GM13976 (cell line): Measurements from ENCODE around the gene C1QC.

Experiments
- DNase-seq: peaks from one replicate; pipeline ENCODE4 v3.0.0; 2012; ENCODE audit warnings: low spot score
- in situ Hi-C: fragments of 300-500 bp; cut with MboI; formaldehyde crosslinking; loops from one replicate; pipeline ENCODE4 v1.12.0; 2022; ENCODE audit warnings: low sequenced_read_pairs, mixed read lengths, inconsistent platforms; ENCODE audit not compliant: unreplicated experiment
- TF ChIP-seq, protein P1 (sequence below): IDR thresholded peaks from 2 replicates; pipeline ENCODE4 v1.5.1; 2012; ENCODE audit warnings: borderline replicate concordance, mild to moderate bottlenecking; ENCODE audit not compliant: insufficient read depth; ENCODE audit errors: extremely low read depth, missing control alignments, control extremely low read depth

The C1QC gene

DNA sequence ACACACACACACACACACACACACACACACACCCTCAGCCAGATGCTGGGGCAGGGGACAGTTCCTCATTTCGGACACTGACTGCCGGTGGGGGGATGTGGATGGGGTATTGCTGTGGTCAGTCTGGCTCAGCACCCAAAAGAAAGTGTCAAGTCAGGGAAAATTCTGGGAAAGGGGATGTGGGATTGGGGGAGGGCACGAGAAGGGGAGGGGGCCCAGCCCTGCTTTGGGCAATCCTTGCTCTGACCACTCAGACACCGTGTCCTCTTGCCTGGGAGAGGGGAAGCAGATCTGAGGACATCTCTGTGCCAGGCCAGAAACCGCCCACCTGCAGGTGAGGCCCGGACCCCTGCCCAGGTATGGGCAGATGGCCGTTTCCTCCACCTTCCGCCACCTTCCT, at the start of gene C1QC:
Gene C1QC, plus strand, starts transcription at position 253 of the 400 bp plus-strand sequence. CDS start 391 bp downstream, outside the sequence.
- TF ChIP-seq, protein P1, sequence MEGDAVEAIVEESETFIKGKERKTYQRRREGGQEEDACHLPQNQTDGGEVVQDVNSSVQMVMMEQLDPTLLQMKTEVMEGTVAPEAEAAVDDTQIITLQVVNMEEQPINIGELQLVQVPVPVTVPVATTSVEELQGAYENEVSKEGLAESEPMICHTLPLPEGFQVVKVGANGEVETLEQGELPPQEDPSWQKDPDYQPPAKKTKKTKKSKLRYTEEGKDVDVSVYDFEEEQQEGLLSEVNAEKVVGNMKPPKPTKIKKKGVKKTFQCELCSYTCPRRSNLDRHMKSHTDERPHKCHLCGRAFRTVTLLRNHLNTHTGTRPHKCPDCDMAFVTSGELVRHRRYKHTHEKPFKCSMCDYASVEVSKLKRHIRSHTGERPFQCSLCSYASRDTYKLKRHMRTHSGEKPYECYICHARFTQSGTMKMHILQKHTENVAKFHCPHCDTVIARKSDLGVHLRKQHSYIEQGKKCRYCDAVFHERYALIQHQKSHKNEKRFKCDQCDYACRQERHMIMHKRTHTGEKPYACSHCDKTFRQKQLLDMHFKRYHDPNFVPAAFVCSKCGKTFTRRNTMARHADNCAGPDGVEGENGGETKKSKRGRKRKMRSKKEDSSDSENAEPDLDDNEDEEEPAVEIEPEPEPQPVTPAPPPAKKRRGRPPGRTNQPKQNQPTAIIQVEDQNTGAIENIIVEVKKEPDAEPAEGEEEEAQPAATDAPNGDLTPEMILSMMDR = no peak
- in situ Hi-C loops = loop anchor here (10.0 to 25.0 kb wide), 2 partner anchors 219 to 506 kb away; partner anchors contain the start of gene WNT4
- DNase-seq = no peak

DNA sequence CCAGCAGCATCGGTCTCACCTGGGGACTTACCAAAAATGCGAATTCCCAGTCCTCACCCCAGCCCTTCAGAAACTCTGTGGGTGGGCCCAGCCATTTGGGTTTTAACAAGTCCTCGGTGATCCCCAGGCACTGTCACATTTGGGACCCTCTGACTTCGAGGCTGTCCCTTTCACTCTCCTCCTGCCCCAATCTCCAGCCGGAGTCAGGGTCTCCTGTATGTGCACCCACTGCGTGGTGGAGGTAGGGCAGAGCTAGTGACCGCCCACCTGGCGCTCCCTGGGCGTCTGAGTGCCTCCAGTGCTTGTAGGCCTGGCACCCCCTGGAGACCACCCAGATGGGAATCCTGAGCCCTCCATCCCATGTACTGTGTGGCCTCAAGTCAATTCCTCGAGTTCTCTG, 49.0 kb upstream of the C1QC start:
- TF ChIP-seq, protein P1 = no peak
- DNase-seq = no peak
- in situ Hi-C loops = no loop called here

DNA sequence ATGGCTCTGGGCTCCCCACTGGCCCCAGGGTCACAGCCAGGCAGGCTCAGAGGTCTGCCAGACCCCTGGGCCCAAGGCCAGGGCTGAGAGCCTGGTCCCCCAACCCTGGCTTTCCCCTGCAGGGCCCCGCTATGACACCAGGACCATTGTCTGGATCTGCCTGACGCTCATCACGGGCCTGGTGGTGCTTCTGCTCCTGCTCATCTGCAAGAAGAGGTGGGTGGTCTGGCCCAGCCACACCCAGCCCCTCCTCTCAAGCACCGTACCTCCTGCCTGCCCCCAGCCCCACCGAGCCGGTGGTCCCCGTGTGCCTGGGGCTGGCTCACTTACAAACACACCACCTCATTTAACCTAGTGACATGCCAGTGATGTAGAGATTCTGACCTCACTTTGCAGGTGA, 48.3 kb upstream of the C1QC start:
- in situ Hi-C loops = no loop called here
- TF ChIP-seq, protein P1 = no peak

DNA sequence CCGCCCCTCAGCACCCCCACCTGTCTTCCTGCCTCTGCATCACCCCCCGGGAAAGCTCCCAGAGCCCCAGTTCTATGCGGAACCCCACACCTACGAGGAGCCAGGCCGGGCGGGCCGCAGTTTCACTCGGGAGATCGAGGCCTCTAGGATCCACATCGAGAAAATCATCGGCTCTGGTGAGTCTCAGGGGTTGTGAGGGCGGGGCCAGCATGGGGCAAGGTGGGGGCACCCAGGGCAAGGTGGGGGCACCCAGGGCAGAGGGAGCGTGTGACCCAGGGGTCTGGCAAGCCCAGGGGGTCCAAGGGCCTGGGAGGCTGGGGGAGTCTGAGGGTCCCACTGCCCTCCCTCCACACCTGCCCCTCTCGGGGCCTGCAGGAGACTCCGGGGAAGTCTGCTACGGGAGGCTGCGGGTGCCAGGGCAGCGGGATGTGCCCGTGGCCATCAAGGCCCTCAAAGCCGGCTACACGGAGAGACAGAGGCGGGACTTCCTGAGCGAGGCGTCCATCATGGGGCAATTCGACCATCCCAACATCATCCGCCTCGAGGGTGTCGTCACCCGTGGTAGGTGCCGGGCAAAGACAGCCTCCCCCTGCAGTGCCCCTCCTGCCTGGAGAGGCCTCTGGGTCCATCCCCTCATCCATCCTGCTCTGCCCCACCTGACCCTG, 46.0 kb upstream of the C1QC start:
- TF ChIP-seq, protein P1 = no peak
- in situ Hi-C loops = no loop called here
- no peak for DNase-seq

More for the DNA sequence above, 48.3 kb upstream of the C1QC start:
- DNase-seq = no peak

DNA sequence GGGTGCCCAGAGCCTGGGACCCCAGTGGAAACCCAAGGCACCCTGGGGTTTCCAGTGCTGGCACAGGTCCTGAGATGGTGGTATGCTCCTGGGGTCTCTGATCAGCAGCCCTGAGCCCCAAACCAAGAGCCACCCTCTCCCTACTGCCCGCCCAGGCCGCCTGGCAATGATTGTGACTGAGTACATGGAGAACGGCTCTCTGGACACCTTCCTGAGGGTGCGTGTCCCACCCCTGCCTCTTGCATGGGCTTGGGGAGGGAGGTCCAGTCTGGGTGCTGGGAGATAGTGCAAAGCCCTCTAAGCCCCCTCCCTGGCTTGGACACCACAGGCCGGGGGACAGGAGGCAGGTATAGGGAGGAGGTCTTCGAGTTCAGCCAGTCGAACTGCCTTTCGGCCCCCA, 45.4 kb upstream of the C1QC start:
- in situ Hi-C loops = no loop called here
- no peak for DNase-seq
- TF ChIP-seq, protein P1 = no peak

DNA sequence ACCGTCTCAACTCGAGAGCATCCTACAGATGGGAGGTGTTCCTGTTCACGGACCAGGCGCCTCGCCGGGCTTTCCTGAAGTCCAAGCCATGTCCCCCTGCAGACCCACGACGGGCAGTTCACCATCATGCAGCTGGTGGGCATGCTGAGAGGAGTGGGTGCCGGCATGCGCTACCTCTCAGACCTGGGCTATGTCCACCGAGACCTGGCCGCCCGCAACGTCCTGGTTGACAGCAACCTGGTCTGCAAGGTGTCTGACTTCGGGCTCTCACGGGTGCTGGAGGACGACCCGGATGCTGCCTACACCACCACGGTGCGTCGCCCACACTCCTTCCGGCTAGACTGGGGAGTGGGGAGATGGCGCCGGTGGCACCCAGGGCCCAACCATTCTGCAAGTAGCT, 44.7 kb upstream of the C1QC start:
- in situ Hi-C loops = no loop called here
- no peak for DNase-seq
- TF ChIP-seq, protein P1 = no peak
